Activated T-helper 17 cell treated with anti-CD3 and anti-CD28 coated beads, Interleukin-2, amount 50 U/mL, for 72 hours (primary cell): ENCODE measurements around the gene KDM4F. TPM values are rescaled to one million over a fixed set of nuclear protein-coding genes. Genes with fewer than 3 reads are reported as not detected.

Source experiments
- ATAC-seq: fragments of 150-1000 bp; cut with Tn5 transposase; replicated peaks from 2 replicates; pipeline ENCODE4 v1.10.0; 2021; ENCODE audit warnings: mild to moderate bottlenecking, moderate library complexity
- H3K27ac Mint-ChIP-seq: one replicate; pipeline ENCODE4 v1.8.0; 2022; ENCODE audit warnings: mixed read lengths
- H3K27me3 Mint-ChIP-seq: one replicate; pipeline ENCODE4 v1.8.0; 2022; ENCODE audit warnings: mixed read lengths
- H3K36me3 Mint-ChIP-seq: one replicate; pipeline ENCODE4 v1.8.0; 2022; ENCODE audit warnings: low read depth, mild to moderate bottlenecking, mixed read lengths
- H3K4me1 Mint-ChIP-seq: one replicate; pipeline ENCODE4 v1.8.0; 2022; ENCODE audit warnings: mixed read lengths
- H3K4me3 Mint-ChIP-seq: one replicate; pipeline ENCODE4 v1.8.0; 2022; ENCODE audit warnings: mild to moderate bottlenecking, mixed read lengths
- H3K9me3 Mint-ChIP-seq: one replicate; pipeline ENCODE4 v1.8.0; 2022; ENCODE audit warnings: mixed read lengths
- total RNA-seq, 2 donors: library from RNA; stranded (reverse); gene quantifications; one replicate each; pipeline ENCODE4 v1.2.3, GENCODE V29; 2022

KDM4F gene
- total RNA-seq, 2 donors from 2014 or later: not detected

GRCh38 chr11:95044010-95044409 lies 5.2 kb upstream of the KDM4F start:
- no peak for ATAC-seq
- Mint-ChIP-seq H3K27ac (no peak overlapping the region), H3K4me1 (no peaks in the 10 kb centered on the region), H3K4me3 (no peak overlapping the region), H3K36me3 (no peaks in the 10 kb centered on the region), H3K9me3 (no peaks in the 10 kb centered on the region), H3K27me3 (peaks cover 35% of the 10 kb centered on the region)

DNA sequence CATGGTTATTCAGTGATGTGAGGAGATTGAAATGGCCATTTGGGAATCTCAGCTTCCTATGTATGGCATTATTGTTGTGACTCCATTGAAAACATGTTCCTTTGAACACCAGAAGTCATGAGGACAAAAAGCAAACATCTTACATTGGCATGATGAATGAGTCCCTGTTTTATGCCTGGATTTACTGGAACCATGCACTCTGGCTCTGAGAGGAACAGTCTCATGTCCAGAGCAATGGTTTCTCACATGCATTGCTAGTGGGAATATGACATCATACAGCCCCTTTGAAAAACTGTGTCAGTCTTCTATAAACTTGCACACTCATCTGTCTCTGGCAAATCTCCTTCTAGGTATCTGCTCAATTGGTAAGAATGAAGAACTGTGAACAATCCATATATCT lies 3.4 kb upstream of the KDM4F start:
- peaks cover 30% of the 10 kb centered on the region for H3K27me3 Mint-ChIP-seq
- H3K27ac Mint-ChIP-seq: no peak overlapping the region
- no peak for ATAC-seq
- no peaks in the 10 kb centered on the region for H3K9me3 Mint-ChIP-seq
- H3K36me3 Mint-ChIP-seq: no peaks in the 10 kb centered on the region
- no peak overlapping the region for H3K4me3 Mint-ChIP-seq
- no peaks in the 10 kb centered on the region for H3K4me1 Mint-ChIP-seq

GRCh38 chr11:95050595-95051202 lies 1.5 kb downstream of the KDM4F start:
- no peak for ATAC-seq
- H3K27ac Mint-ChIP-seq: no peak overlapping the region
- no peak overlapping the region for H3K4me3 Mint-ChIP-seq
- no peaks in the 10 kb centered on the region for H3K36me3 Mint-ChIP-seq
- no peaks in the 10 kb centered on the region for H3K9me3 Mint-ChIP-seq
- no peaks in the 10 kb centered on the region for H3K4me1 Mint-ChIP-seq
- peaks cover 36% of the 10 kb centered on the region for H3K27me3 Mint-ChIP-seq

DNA sequence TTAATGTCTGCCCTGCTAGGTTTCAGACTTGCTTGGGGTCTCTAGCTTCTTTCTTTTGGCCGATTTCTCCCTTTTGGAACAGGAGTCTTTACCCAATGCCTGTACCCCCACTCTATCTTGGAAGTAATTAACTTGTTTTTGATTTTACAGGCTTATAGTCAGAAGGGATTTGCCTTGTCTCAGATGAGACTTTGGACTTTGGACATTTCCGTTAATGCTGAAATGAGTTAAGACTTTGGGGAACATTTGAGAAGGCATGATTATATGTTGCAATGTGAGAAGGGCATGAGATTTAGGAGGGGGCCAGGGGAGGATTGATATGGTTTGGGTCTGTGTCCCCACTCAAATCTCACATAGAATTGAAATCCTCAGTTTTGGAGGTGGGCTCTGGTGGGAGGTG lies 5.1 kb downstream of the KDM4F start:
- Mint-ChIP-seq H3K9me3 (no peaks in the 10 kb centered on the region), H3K27me3 (peaks cover 31% of the 10 kb centered on the region), H3K27ac (no peak overlapping the region), H3K4me3 (no peak overlapping the region), H3K4me1 (no peaks in the 10 kb centered on the region), H3K36me3 (no peaks in the 10 kb centered on the region)
- ATAC-seq: no peak

DNA sequence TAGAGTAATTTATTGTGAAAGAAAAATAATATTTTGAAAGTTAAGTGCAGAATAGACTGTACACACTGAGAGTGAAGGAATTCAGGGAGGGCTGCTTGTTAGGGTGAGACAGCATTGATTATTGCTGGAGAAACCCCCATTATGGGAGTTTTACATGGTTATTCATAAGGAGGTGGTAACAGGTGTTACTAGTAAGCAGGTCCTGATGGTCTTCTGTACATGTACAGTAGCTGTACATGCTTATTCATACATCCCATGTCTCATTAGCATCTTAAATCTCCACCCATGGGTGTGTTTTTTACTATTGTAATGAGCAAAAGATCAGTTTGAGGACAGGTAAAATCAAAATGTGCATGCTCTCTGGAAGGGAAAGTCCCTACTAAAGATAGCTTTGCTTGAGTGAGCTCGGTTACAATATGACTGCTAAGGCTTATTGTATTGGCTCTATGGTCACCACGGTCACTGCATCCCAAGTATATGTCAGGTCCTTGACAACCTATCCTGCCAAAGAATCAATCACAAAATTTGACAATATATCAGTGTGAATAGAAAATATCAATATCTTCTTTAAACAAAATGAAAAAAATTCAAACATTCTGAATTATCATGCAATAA lies 6.2 kb downstream of the KDM4F start:
- no peak overlapping the region for H3K27ac Mint-ChIP-seq
- no peaks in the 10 kb centered on the region for H3K36me3 Mint-ChIP-seq
- peaks cover 31% of the 10 kb centered on the region for H3K27me3 Mint-ChIP-seq
- no peak for ATAC-seq
- no peak overlapping the region for H3K4me3 Mint-ChIP-seq
- no peaks in the 10 kb centered on the region for H3K4me1 Mint-ChIP-seq
- no peaks in the 10 kb centered on the region for H3K9me3 Mint-ChIP-seq

DNA sequence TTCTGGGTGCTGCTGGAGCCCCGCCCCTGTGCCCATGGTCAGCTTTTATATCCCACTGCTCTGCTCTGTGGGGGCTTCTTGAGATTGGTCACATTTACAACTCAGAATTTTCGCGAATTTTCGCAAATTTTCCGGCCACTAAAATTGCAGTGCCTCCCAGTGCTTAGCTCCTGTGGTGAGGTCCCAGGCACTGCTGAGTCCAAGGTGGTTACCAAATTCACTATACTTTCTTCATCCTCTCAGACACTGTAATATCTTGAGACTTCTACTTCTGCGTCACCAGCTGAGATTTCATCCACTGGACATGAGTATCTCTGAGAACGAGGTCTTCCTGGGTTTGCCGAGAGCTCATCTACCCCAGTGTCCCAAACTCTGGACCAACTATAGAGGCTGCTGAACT lies 8.7 kb downstream of the KDM4F start:
- Mint-ChIP-seq H3K27me3 (peaks cover 31% of the 10 kb centered on the region), H3K27ac (no peak overlapping the region), H3K36me3 (no peaks in the 10 kb centered on the region), H3K4me1 (no peaks in the 10 kb centered on the region), H3K4me3 (no peak overlapping the region), H3K9me3 (no peaks in the 10 kb centered on the region)
- no peak for ATAC-seq

DNA sequence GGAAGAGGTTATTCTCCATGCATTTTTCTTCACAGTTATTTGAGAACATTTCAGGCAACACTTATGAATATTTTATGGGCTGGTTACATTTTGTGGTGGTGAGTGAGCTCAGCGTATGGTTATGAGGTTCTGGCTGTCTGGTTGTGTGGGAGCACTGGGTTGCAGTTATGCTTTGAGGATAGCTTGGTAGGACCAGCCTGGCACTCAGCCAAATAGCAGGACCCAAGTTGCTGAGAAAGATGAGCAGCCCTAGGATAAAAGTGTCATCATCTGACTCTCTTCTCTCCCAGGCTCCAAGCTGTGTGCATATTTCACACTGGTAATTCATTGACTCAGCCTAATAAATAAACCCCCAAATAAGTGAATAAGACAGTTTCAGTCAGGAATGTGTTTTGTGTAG lies 9.4 kb downstream of the KDM4F start:
- H3K27me3 Mint-ChIP-seq: peaks cover 25% of the 10 kb centered on the region

GRCh38 chr11:95059046-95059445 lies 9.8 kb downstream of the KDM4F start:
- Mint-ChIP-seq H3K27ac (no peak overlapping the region), H3K4me3 (no peak overlapping the region), H3K4me1 (no peaks in the 10 kb centered on the region), H3K9me3 (no peaks in the 10 kb centered on the region), H3K36me3 (no peaks in the 10 kb centered on the region), H3K27me3 (peaks cover 22% of the 10 kb centered on the region)
- no peak for ATAC-seq

More for the DNA sequence above, 9.4 kb downstream of the KDM4F start:
- H3K27ac Mint-ChIP-seq: no peak overlapping the region
- H3K4me3 Mint-ChIP-seq: no peak overlapping the region
- H3K36me3 Mint-ChIP-seq: no peaks in the 10 kb centered on the region
- no peaks in the 10 kb centered on the region for H3K4me1 Mint-ChIP-seq
- no peaks in the 10 kb centered on the region for H3K9me3 Mint-ChIP-seq
- no peak for ATAC-seq

DNA sequence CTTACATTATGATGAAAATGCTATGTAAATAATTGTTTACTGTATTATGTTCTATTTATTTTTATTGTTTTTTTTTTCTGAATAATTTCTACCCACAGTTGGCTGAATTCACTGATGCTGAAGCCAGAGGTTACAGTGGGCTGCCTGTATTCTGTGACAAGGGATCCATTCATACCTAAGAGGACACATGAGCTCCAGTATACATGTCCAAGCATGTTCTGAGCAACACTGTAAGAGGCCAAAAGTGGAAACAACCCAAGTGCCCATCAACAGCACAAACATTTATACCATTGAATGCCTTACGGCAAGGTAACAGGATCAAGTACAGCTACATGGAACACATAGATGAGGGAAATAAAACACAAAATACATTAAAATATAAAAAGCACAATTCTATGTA lies 16.1 kb downstream of the KDM4F start:
- no peak overlapping the region for H3K4me3 Mint-ChIP-seq
- H3K4me1 Mint-ChIP-seq: peaks cover 7% of the 10 kb centered on the region
- H3K36me3 Mint-ChIP-seq: peaks cover 19% of the 10 kb centered on the region
- H3K9me3 Mint-ChIP-seq: no peaks in the 10 kb centered on the region
- H3K27me3 Mint-ChIP-seq: peaks cover 4% of the 10 kb centered on the region
- no peak for ATAC-seq
- no peak overlapping the region for H3K27ac Mint-ChIP-seq

DNA sequence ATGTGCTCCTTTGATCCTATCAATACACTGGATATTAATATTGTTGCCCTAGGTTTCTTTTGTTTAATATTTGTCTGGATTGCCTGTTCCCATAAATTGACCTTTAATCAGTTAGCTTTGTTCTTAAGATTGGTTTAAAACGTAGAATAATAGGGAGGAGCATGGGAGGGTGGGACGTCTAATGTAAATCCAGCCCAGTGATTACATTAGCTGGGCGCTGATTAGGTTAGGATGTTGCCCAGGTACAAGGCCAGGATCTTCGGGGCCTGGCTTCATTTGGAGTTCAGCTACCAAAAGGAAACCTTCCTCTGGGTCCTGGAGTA lies 17.5 kb downstream of the KDM4F start, which contains the start of gene SRSF8:
Gene SRSF8 (plus strand): TSS at position 204 of the 323 bp plus-strand sequence. CDS start 308 bp downstream, outside the sequence.
- peak within 1 kb of the TSS; percentile 99 for H3K4me3 Mint-ChIP-seq
- peaks cover 29% of the 10 kb centered on the region for H3K36me3 Mint-ChIP-seq
- H3K9me3 Mint-ChIP-seq: no peaks in the 10 kb centered on the region
- no peaks in the 10 kb centered on the region for H3K27me3 Mint-ChIP-seq
- H3K4me1 Mint-ChIP-seq: peaks cover 13% of the 10 kb centered on the region
- H3K27ac Mint-ChIP-seq: peak within 1 kb of the TSS; percentile 97
- ATAC-seq: peak; percentile 45

- peaks cover 31% of the 10 kb centered on the region for H3K36me3 Mint-ChIP-seq
- H3K27ac Mint-ChIP-seq: peak overlapping the region; percentile 97
- H3K4me1 Mint-ChIP-seq: peaks cover 13% of the 10 kb centered on the region
Measured at GRCh38 chr11:95067039-95067840, 18.0 kb downstream of the KDM4F start.

DNA sequence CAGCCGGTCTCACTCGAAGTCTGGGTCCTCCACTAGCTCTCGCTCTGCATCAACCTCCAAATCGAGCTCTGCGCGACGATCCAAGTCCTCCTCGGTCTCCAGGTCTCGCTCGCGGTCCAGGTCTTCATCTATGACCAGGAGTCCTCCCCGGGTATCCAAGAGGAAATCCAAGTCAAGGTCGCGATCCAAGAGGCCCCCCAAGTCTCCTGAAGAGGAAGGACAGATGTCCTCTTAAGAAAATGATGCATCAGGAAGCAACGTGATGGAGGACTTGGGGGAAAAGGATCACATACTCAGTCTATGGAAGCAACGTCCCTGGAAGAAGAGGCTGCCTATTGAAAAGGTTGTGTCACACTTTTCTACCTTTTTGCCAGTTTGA lies 18.6 kb downstream of the KDM4F start:
- peak overlapping the region; percentile 97 for H3K27ac Mint-ChIP-seq
- peaks cover 17% of the 10 kb centered on the region for H3K4me1 Mint-ChIP-seq
- peak overlapping the region; percentile 99 for H3K4me3 Mint-ChIP-seq
- no peaks in the 10 kb centered on the region for H3K9me3 Mint-ChIP-seq
- no peak for ATAC-seq
- peaks cover 35% of the 10 kb centered on the region for H3K36me3 Mint-ChIP-seq
- H3K27me3 Mint-ChIP-seq: no peaks in the 10 kb centered on the region

More at GRCh38 chr11:95067039-95067840, 18.0 kb downstream of the KDM4F start:
- Mint-ChIP-seq H3K27me3 (no peaks in the 10 kb centered on the region), H3K9me3 (no peaks in the 10 kb centered on the region), H3K4me3 (peak overlapping the region; percentile 99)
- ATAC-seq: peak; percentile 74

- Mint-ChIP-seq H3K27me3 (no peaks in the 10 kb centered on the region), H3K4me3 (peak overlapping the region; percentile 99), H3K4me1 (peaks cover 18% of the 10 kb centered on the region), H3K27ac (peak overlapping the region; percentile 97), H3K36me3 (peaks cover 36% of the 10 kb centered on the region), H3K9me3 (no peaks in the 10 kb centered on the region)
- ATAC-seq: peak; percentile 75
Measured at GRCh38 chr11:95068549-95068948, 19.3 kb downstream of the KDM4F start.

- Mint-ChIP-seq H3K4me3 (peak overlapping the region; percentile 99), H3K27me3 (no peaks in the 10 kb centered on the region), H3K9me3 (no peaks in the 10 kb centered on the region), H3K27ac (no peak overlapping the region), H3K4me1 (peaks cover 18% of the 10 kb centered on the region), H3K36me3 (peaks cover 36% of the 10 kb centered on the region)
- no peak for ATAC-seq
Measured at GRCh38 chr11:95070471-95070870, 21.2 kb downstream of the KDM4F start.

DNA sequence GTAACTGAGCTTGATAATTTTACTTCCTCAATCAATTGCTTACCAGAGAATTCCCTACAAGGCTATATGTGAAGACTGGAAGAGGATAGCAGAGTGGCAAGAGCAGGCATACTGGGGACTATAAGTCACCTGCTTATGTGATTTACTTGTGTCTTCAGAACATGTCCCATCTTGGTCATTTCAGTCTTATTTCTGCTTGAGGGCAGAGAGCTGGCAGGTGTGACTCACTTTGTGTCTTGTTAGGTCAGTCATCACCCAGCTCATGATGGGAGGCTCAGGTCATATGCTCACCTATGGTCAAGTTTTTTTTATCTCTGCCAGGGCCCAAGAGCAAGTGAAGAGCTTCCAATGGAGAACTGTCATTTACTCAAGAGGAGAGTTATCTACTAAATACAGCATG lies 23.7 kb downstream of the KDM4F start:
- ATAC-seq: peak; percentile 63
- Mint-ChIP-seq H3K27ac (no peak overlapping the region), H3K4me3 (peak overlapping the region; percentile 7), H3K4me1 (peaks cover 17% of the 10 kb centered on the region), H3K27me3 (no peaks in the 10 kb centered on the region), H3K36me3 (peaks cover 36% of the 10 kb centered on the region), H3K9me3 (no peaks in the 10 kb centered on the region)
